ENCODE data around the gene B4GALT2.

The B4GALT2 gene

GRCh38 chr1:44012404-44012803, 33.4 kb downstream of the B4GALT2 start:
- no peak for FAIRE-seq

GRCh38 chr1:44012941-44013609, 34.1 kb downstream of the B4GALT2 start:
- FAIRE-seq = no peak

- FAIRE-seq = no peak
Measured at GRCh38 chr1:44013949-44014348, 34.9 kb downstream of the B4GALT2 start.

GRCh38 chr1:44014365-44015104, 35.5 kb downstream of the B4GALT2 start:
- no peak for FAIRE-seq

GRCh38 chr1:44015206-44015605, 36.2 kb downstream of the B4GALT2 start:
- FAIRE-seq = no peak

- FAIRE-seq = no peak
Measured at GRCh38 chr1:44016041-44016889, 37.3 kb downstream of the B4GALT2 start.

- FAIRE-seq = no peak
Measured at GRCh38 chr1:44016890-44017400, 37.9 kb downstream of the B4GALT2 start.

GRCh38 chr1:44019466-44019948, 40.5 kb downstream of the B4GALT2 start:
- FAIRE-seq = no peak

- no peak for FAIRE-seq
Measured at GRCh38 chr1:44020464-44020863, 41.5 kb downstream of the B4GALT2 start.

- no peak for FAIRE-seq
Measured at GRCh38 chr1:44021156-44021555, 42.1 kb downstream of the B4GALT2 start.

GRCh38 chr1:44021581-44022321, 42.7 kb downstream of the B4GALT2 start:
- no peak for FAIRE-seq

- FAIRE-seq = no peak
Measured at GRCh38 chr1:44024031-44024902, 45.3 kb downstream of the B4GALT2 start.

- FAIRE-seq = no peak
Measured at GRCh38 chr1:44024903-44025525, 46.0 kb downstream of the B4GALT2 start.

GRCh38 chr1:44025816-44026215, 46.8 kb downstream of the B4GALT2 start:
- no peak for FAIRE-seq

GRCh38 chr1:44027320-44027719, 48.3 kb downstream of the B4GALT2 start:
- FAIRE-seq = no peak

GRCh38 chr1:44029260-44029910, 50.4 kb downstream of the B4GALT2 start:
- FAIRE-seq = no peak

- FAIRE-seq = no peak
Measured at GRCh38 chr1:44029911-44030604, 51.0 kb downstream of the B4GALT2 start.

GRCh38 chr1:44030605-44031251, 51.7 kb downstream of the B4GALT2 start:
- FAIRE-seq = no peak

Measured in endometrium (tissue), 2 donors.